Fibroblast of lung (primary cell): ENCODE results near the gene GGT7.

Experiments
- CTCF ChIP-seq, 2 donors: IDR thresholded peaks in 1 of 2; conservative IDR thresholded peaks in 1 of 2; 1 replicate in 1 of 2; 2 replicates in 1 of 2; pipeline ENCODE4 v1.5.1; 2011 to 2012; ENCODE audit warnings: low read length in 2 of 2, control low read depth in 1 of 2, inconsistent platforms in 1 of 2, low read depth in 1 of 2, mild to moderate bottlenecking in 1 of 2
- EZH2 ChIP-seq: IDR thresholded peaks from 2 replicates; pipeline ENCODE4 v1.5.1; 2012; ENCODE audit warnings: low read length, control low read depth, mild to moderate bottlenecking; ENCODE audit errors: missing control alignments

DNA sequence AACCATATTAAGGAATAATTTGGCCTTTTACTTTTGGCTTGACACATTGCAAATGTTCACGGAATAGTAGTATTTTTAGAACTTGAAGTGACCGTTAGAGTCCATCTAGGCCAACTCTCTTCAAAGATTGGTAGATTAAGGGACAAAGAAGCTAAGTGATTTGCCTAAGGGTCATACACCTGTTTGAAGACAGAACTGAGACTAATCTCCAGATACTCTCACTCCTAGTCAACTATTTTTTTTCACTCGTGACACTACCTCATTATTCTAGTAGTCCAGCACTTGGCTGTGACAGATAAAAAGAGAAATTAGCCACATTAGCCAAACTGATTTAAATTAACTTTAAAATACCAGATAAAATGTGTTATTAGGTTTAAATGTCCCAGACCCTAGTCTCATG lies 14.4 kb upstream of the GGT7 start:
- TF ChIP-seq EZH2 (no peak), CTCF (conservative IDR thresholded peaks at IDR 0.05 in 1 of 2, IDR thresholded peaks at IDR 0.05 in 1 of 2; ENCODE audit: low read depth in 1 of 2, low read length in 2 of 2) (no peak)
